ENCODE measurements around the gene CCDC106.

DNA sequence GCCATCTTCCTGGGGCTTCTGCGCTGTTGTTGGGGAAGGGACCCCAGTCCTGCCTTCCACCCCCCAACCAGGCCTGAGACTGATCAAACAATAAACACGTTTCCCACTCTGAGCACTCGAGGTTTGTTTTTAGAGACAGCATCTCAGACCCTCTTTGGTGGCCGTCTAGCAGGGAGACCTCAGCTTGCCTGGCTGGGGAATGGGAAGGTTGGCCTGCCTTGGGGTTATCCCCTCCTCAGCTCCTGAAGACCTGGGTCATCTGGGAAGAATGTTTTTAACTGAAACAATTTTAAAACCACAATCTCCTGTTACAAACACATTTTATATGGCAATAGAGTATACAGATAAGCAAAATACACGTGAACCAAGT, 2.5 kb upstream of the CCDC106 start:
- TF ChIP-seq SUZ12 (IDR thresholded peaks at IDR 0.05; ENCODE audit: extremely low read depth, insufficient read depth, insufficient read length) (no peak), YY1 (IDR thresholded peaks at IDR 0.05; ENCODE audit: insufficient read depth, insufficient read length) (no peak)

All from NT2/D1 (cell line).